Vagina (tissue), 2 donors: Measurements from ENCODE around the gene CCDC92B.

Experiments
- CTCF ChIP-seq, 3 experiments: fragments of 450-650 bp in 2 of 3; fragments of 200-600 bp in 1 of 3; sonication (generic) in 1 of 3; IDR thresholded peaks; one replicate each; pipeline ENCODE4 v1.5.1; 2017 to 2019; ENCODE audit warnings: antibody characterized with exemption in 3 of 3, mild to moderate bottlenecking in 2 of 3, moderate library complexity in 2 of 3
- POLR2A ChIP-seq, 2 donors: fragments of 450-650 bp; IDR thresholded peaks; one replicate each; pipeline ENCODE4 v1.6.1; 2017; ENCODE audit warnings: antibody characterized with exemption in 2 of 2, mild to moderate bottlenecking in 2 of 2, moderate library complexity in 2 of 2
- POLR2AphosphoS5 ChIP-seq, 2 donors: sonication (generic); formaldehyde crosslinking; IDR thresholded peaks; one replicate each; pipeline ENCODE4 v1.9.0; 2017; ENCODE audit warnings: antibody characterized with exemption in 2 of 2, mild to moderate bottlenecking in 2 of 2, low read depth in 1 of 2; ENCODE audit not compliant: insufficient read depth in 1 of 2

GRCh38 chr17:2770129-2770528 is 20.7 kb upstream of the CCDC92B start:
- TF ChIP-seq CTCF (IDR thresholded peaks at IDR 0.05), result no peak
- TF ChIP-seq POLR2A (IDR thresholded peaks at IDR 0.05), result no peak
- TF ChIP-seq POLR2AphosphoS5 (IDR thresholded peaks at IDR 0.05; ENCODE audit: insufficient read depth in 1 of 2, low read depth in 1 of 2), result no peak
